GM18505 (cell line): Measurements from ENCODE around the gene BAHCC1.
"Not testable (repeated sequence)": the region's sequence is repeated elsewhere in the genome, so short reads cannot be mapped to it uniquely, and the experiment has no call there.

Source experiments
- ATAC-seq: cut with Tn5 transposase; IDR thresholded peaks from one replicate; pipeline ENCODE4 v1.9.1; 2021; ENCODE audit not compliant: unreplicated experiment
- POLR2A ChIP-seq: IDR thresholded peaks from 4 replicates; pipeline ENCODE4 v1.6.1; 2011; ENCODE audit warnings: borderline replicate concordance; ENCODE audit not compliant: insufficient read depth, insufficient read length; ENCODE audit errors: extremely low read depth

The BAHCC1 gene

GRCh38 chr17:81359218-81359617, 36.0 kb upstream of the BAHCC1 start:
- ATAC-seq: no peak

GRCh38 chr17:81362001-81362400, 33.3 kb upstream of the BAHCC1 start:
- ATAC-seq: not testable (repeated sequence)

More at GRCh38 chr17:81359218-81359617, 36.0 kb upstream of the BAHCC1 start:
- TF ChIP-seq POLR2A: no peak

GRCh38 chr17:81364278-81365147, 30.7 kb upstream of the BAHCC1 start:
- ATAC-seq: no peak
- no peak for TF ChIP-seq POLR2A

GRCh38 chr17:81365148-81365600, 30.1 kb upstream of the BAHCC1 start:
- TF ChIP-seq POLR2A: no peak
- no peak for ATAC-seq

- no peak for ATAC-seq
- no peak for TF ChIP-seq POLR2A
These were observed 29.4 kb upstream of the BAHCC1 start for GRCh38 chr17:81365601-81366585.

GRCh38 chr17:81366648-81367047, 28.6 kb upstream of the BAHCC1 start:
- ATAC-seq: no peak
- no peak for TF ChIP-seq POLR2A

- no peak for ATAC-seq
- TF ChIP-seq POLR2A: no peak
These were observed 28.1 kb upstream of the BAHCC1 start for GRCh38 chr17:81367171-81367570.

GRCh38 chr17:81368161-81369022, 26.9 kb upstream of the BAHCC1 start:
- ATAC-seq: no peak
- TF ChIP-seq POLR2A: no peak

GRCh38 chr17:81370294-81370693, 25.0 kb upstream of the BAHCC1 start:
- no peak for TF ChIP-seq POLR2A
- ATAC-seq: no peak

GRCh38 chr17:81371910-81372760, 23.1 kb upstream of the BAHCC1 start:
- TF ChIP-seq POLR2A: no peak
- no peak for ATAC-seq

GRCh38 chr17:81373536-81374160, 21.6 kb upstream of the BAHCC1 start:
- TF ChIP-seq POLR2A: no peak
- ATAC-seq: no peak
